LNCaP clone FGC (cell line): Measurements from ENCODE around the gene TPPP2.
A peak's percentile ranks its signal among the peaks of the same experiment; 100 is the strongest.
"Not testable (repeated sequence)": the region's sequence is repeated elsewhere in the genome, so short reads cannot be mapped to it uniquely, and the experiment has no call there.

Experiments
- DNase-seq: peaks from one replicate; pipeline ENCODE4 v3.0.0-alpha.2; 2011; ENCODE audit warnings: low read depth
- H3K4me3 ChIP-seq: 2 replicates; pipeline ENCODE4 v1.5.1; 2011; ENCODE audit warnings: mild to moderate bottlenecking, low read depth, low read length, control low read depth
- TF ChIP-seq, protein P1 (sequence below): IDR thresholded peaks from 2 replicates; pipeline ENCODE4 v1.5.1; 2012; ENCODE audit warnings: mild to moderate bottlenecking; ENCODE audit not compliant: control insufficient read depth, insufficient read depth; ENCODE audit errors: extremely low read depth

TPPP2 gene

DNA sequence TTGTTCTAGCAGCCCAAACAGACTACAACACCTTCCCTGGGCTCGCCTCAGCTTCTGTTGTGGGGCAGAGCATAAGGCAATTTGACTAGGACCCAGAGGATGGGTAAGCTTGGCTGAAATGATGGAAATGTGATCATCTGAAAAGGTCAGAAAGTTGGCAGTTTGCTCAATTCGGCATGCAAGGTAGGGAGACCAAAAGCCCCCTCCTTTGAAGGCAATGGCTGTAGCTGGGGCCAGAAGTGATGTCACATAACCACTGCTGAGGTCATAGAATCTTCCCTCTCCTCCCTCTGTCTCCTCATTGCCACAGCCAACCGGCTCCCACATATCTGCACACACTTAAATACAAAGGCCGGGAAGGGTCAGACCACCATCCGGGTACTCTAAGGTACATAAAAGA is at the start of gene TPPP2:
TSS of gene TPPP2 (plus strand) at position 301 of the 400 bp plus-strand sequence. CDS start 365 bp downstream, outside the sequence.
- DNase-seq: no peak
- no peak within 1 kb of the TSS for H3K4me3 ChIP-seq
- TF ChIP-seq, protein P1, sequence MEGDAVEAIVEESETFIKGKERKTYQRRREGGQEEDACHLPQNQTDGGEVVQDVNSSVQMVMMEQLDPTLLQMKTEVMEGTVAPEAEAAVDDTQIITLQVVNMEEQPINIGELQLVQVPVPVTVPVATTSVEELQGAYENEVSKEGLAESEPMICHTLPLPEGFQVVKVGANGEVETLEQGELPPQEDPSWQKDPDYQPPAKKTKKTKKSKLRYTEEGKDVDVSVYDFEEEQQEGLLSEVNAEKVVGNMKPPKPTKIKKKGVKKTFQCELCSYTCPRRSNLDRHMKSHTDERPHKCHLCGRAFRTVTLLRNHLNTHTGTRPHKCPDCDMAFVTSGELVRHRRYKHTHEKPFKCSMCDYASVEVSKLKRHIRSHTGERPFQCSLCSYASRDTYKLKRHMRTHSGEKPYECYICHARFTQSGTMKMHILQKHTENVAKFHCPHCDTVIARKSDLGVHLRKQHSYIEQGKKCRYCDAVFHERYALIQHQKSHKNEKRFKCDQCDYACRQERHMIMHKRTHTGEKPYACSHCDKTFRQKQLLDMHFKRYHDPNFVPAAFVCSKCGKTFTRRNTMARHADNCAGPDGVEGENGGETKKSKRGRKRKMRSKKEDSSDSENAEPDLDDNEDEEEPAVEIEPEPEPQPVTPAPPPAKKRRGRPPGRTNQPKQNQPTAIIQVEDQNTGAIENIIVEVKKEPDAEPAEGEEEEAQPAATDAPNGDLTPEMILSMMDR: no peak

DNA sequence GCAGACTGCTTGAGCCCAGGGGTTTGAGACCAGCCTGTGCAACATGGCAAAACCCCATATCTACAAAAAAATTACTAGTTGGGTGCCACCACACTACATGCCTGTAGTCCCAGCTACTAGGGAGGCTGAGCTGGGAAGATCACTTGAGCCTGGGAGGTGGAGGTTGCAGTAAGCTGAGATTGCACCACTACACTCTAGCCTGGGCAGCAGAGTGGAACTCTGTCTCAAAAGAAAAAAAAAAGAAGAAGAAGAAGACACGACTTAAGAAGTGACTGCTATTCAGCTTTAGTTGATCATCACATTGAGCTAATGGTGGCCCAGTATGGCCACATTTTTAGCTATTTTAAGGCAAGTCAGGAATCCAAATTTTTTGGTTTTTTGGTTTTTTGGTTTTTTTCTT is 49.1 kb upstream of the TPPP2 start:
- H3K4me3 ChIP-seq: no peak overlapping the region
- no peak for DNase-seq
- TF ChIP-seq, protein P1: no peak

DNA sequence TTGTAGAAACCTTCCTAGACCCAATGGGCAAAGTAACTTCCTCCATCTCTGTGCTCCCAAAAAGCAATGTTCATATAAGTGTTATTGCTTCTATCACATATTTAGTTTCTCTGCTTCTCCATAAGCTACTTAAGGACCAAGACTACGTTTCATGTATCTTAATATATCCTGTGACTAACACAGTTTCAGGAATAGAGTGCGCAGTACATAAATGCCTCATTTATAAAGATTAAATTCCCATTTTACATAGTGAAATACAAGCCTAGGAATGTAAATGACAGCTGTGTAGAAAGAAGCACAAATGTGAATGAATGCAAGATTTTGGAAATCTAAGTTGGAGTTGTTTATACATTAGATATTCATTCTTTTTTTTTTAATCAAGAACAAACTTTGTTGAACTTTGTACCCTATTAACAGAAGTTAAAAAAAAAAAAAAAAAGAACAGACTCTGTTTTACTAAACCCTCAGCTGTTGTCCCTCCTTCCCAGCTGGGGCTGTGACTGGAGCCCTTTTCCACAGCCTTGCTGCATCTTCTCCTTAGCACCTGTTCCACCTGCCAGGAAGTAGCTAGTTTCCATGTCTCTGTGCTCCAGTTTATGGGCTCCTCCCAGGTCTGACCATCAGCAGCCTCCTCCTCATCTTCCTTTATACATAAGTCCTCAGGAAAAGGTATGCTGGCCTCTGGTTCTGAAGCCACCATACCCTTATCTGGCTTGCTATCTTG is 47.2 kb upstream of the TPPP2 start:
- TF ChIP-seq, protein P1: no peak
- H3K4me3 ChIP-seq: no peak overlapping the region
- DNase-seq: no peak

DNA sequence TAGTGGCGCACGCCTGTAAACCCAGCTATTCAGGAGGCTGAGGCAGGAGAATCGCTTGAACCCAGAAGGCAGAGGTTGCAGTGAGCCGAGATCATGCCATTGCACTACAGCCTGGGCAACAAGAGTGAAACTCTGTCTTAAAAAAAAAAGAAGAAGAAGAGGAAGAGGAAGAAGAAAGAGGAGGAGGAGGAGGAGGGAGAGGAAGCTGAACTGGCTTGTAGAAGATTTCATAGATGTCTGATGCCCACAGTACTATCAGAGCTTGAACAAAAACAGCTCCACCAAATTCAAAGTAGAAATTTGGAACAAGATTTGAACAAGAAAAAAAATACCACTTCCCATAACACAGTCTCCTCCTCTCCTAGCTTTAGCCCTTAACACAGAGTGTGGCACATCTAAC is 44.4 kb upstream of the TPPP2 start:
- H3K4me3 ChIP-seq, DNase-seq: not testable (repeated sequence)

DNA sequence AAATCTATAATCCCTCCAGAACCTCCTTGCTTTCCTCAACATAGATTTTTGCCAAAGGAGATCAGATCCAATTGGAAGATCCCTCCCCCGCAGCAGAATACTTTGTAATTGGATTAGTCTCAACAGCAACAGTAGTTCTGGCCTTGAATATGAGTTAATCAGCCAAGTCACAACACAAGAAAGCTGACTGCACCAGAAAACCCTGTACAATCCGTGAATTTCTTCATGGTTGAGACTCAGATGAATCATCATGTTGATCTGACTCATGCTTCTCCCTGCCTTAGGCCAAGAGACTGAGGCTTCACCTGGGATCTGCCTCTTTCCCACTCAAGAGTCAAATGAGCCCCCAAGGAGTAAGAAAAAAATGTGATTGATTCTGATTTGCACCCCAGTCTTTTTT is 43.2 kb upstream of the TPPP2 start:
- no peak overlapping the region for H3K4me3 ChIP-seq
- DNase-seq: no peak

DNA sequence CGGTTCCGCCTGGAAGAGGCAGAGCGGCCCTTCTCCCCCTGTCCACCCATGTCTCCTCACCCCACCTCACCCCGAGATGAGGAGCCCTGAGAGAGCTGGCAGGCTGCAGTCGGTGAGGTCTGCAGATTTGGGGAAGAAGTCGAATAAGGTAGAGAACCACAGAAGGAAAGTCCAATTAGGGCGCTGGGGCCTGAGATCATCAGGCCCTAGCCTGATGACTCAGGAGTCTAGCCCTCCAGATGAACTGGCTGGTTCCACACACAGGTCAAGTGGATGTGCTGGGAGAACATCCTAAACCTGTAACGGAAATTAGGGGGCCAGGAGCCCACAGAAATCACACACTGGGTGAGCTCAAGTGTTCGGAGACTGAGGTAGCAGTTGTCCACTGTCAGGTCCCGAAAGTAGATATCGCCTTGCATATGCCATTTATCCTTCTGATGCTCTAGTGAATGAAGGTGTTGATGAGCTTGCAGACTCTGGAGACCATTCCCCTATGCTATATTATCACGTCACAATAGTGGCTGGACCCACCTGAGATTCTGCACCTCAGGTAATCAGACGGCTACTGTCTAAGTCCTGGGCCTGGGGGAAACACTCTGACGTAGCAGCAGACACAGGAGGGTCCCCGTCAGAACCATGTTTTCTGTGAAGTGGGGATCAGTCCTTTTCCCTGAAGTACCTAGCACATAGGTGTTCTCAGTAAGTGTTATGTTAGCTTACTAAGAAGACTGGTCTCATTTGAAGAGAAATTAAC is 41.1 kb upstream of the TPPP2 start:
- peak overlapping the region; percentile 98 for H3K4me3 ChIP-seq
- TF ChIP-seq, protein P1: no peak
- DNase-seq: no peak

More for the DNA sequence above, 43.2 kb upstream of the TPPP2 start:
- TF ChIP-seq, protein P1: no peak

DNA sequence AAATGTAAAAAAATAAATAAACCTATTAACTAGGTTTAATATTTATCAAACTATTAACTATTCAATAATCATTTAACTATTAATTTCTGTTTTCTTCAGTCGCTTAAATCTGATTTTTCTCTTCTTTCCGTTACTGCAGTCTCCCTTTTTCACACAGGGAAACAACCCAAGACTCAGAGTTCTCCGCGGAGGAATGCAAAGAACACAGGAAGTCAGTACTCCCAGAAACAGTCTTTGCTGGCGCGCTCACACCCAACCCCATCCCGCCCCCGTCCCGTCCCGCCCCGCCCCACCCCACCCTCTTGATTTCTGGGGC is 40.6 kb upstream of the TPPP2 start:
- TF ChIP-seq, protein P1: no peak
- peak overlapping the region; percentile 98 for H3K4me3 ChIP-seq
- DNase-seq: no peak
